K562 (cell line): ENCODE data around the gene DVL2. TPM values are rescaled to one million over a fixed set of nuclear protein-coding genes. Genes with fewer than 3 reads are reported as not detected.

Experiments used
- CHD2 ChIP-seq: IDR thresholded peaks from 2 replicates; pipeline ENCODE4 v1.6.1; 2011; ENCODE audit warnings: low read depth, low read length
- ELF1 ChIP-seq: fragments of 200-800 bp; sonication (Bioruptor generic); IDR thresholded peaks from 2 replicates; pipeline ENCODE4 v1.6.1; 2016; ENCODE audit warnings: missing genetic modification characterization, missing compliant biosample characterization
- GABPB2 ChIP-seq: fragments of 250-450 bp; sonication (Bioruptor Pico); conservative IDR thresholded peaks from 2 replicates; pipeline ENCODE4 v1.5.1; 2021; ENCODE audit warnings: mild to moderate bottlenecking
- GTF2F1 ChIP-seq: IDR thresholded peaks from 2 replicates; pipeline ENCODE4 v1.6.1; 2011; ENCODE audit warnings: low read depth, low read length, improper control_type of control experiment
- HIVEP1 ChIP-seq: fragments of 250-450 bp; sonication (Bioruptor Pico); IDR thresholded peaks from 2 replicates; pipeline ENCODE4 v1.4.0; 2020; ENCODE audit warnings: mild to moderate bottlenecking
- HOMEZ ChIP-seq: fragments of 250-450 bp; sonication (Bioruptor Pico); IDR thresholded peaks from 2 replicates; pipeline ENCODE4 v1.4.0; 2020; ENCODE audit warnings: mild to moderate bottlenecking, moderate library complexity
- ILF3 ChIP-seq: fragments of 450-650 bp; IDR thresholded peaks from 2 replicates; pipeline ENCODE4 v1.6.1; 2018; ENCODE audit warnings: antibody characterized with exemption, mild to moderate bottlenecking, moderate library complexity, borderline replicate concordance
- LCOR ChIP-seq: sonication (generic); formaldehyde crosslinking; IDR thresholded peaks from 2 replicates; pipeline ENCODE4 v1.8.0; 2022; ENCODE audit warnings: mild to moderate bottlenecking, missing genetic modification reagents
- MTA1 ChIP-seq: fragments of 450-650 bp; IDR thresholded peaks from 2 replicates; pipeline ENCODE4 v1.6.1; 2017; ENCODE audit warnings: borderline replicate concordance
- NEUROD1 ChIP-seq: fragments of 150-350 bp; IDR thresholded peaks from 2 replicates; pipeline ENCODE4 v1.6.1; 2014; ENCODE audit warnings: borderline replicate concordance, low read length, low read depth; ENCODE audit not compliant: partially characterized antibody
- NFIX ChIP-seq: fragments of 250-450 bp; sonication (Bioruptor Pico); IDR thresholded peaks from 2 replicates; pipeline ENCODE4 v1.4.0; 2020; ENCODE audit warnings: low read depth, mild to moderate bottlenecking, moderate library complexity
- RBFOX2 ChIP-seq: fragments of 200-400 bp; formaldehyde crosslinking; IDR thresholded peaks from 2 replicates; pipeline ENCODE4 v1.6.1; 2017; ENCODE audit warnings: low read depth, mild to moderate bottlenecking, low read length, moderate library complexity
- RBM14 ChIP-seq: fragments of 200-400 bp; formaldehyde crosslinking; IDR thresholded peaks from 2 replicates; pipeline ENCODE4 v1.6.1; 2018; ENCODE audit warnings: low read depth, mild to moderate bottlenecking, low read length, moderate library complexity, borderline replicate concordance; ENCODE audit not compliant: insufficient read depth
- SAFB ChIP-seq: fragments of 200-400 bp; formaldehyde crosslinking; IDR thresholded peaks from 2 replicates; pipeline ENCODE4 v1.6.1; 2017; ENCODE audit warnings: low read depth, low read length, borderline replicate concordance
- U2AF2 ChIP-seq: fragments of 200-400 bp; formaldehyde crosslinking; optimal IDR thresholded peaks from 2 replicates; pipeline ENCODE3; 2017; ENCODE audit warnings: low read depth, mild to moderate bottlenecking, low read length
- USF1 ChIP-seq: sonication (generic); formaldehyde crosslinking; IDR thresholded peaks from 2 replicates; pipeline ENCODE4 v1.9.0; 2022; ENCODE audit warnings: mild to moderate bottlenecking, missing genetic modification reagents
- XRCC5 ChIP-seq: fragments of 200-400 bp; formaldehyde crosslinking; IDR thresholded peaks from 2 replicates; pipeline ENCODE4 v1.6.1; 2017; ENCODE audit warnings: low read depth, mild to moderate bottlenecking, low read length
- YY1 ChIP-seq, 3 experiments: IDR thresholded peaks; 2 replicates each; pipeline ENCODE4 v1.6.1; 2011; ENCODE audit warnings: low read length in 2 of 3, mild to moderate bottlenecking in 2 of 3, moderate library complexity in 2 of 3, borderline replicate concordance in 1 of 3, control low read depth in 1 of 3, low read depth in 1 of 3; ENCODE audit not compliant: insufficient read depth in 3 of 3, insufficient replicate concordance in 2 of 3, control insufficient read depth in 1 of 3, insufficient read length in 1 of 3; ENCODE audit errors: extremely low read depth in 1 of 3
- ZNF280B ChIP-seq: fragments of 250-450 bp; sonication (Bioruptor Pico); IDR thresholded peaks from 2 replicates; pipeline ENCODE4 v1.5.1; 2021; ENCODE audit warnings: mild to moderate bottlenecking
- ZNF282 ChIP-seq: sonication (generic); formaldehyde crosslinking; IDR thresholded peaks from 2 replicates; pipeline ENCODE4 v1.8.1; 2023; ENCODE audit warnings: missing genetic modification reagents
- polyA plus RNA-seq, 8 experiments: library from polyadenylated mRNA; depleted of rRNA in 4 of 8; stranded (reverse) in 5 of 8; unstranded in 3 of 8; fragments of >200 nt; fragmentation: Nextera tagmentation in 2 of 8; fragmentation: Illumina TruSeq in 1 of 8; extraction: Ambion mirVana in 2 of 8; extraction: Trizol in 1 of 8; gene quantifications; 2 replicates each; pipeline versions ENCODE4 v1.2.1 to v1.2.3, GENCODE V29; 2011 to 2014; ENCODE audit warnings: inconsistent platforms in 1 of 8, missing spikeins in 1 of 8
- total RNA-seq, 7 experiments: library from RNA; depleted of rRNA in 6 of 7; stranded (reverse); fragments of >200 nt in 6 of 7; fragmentation: Illumina TruSeq in 2 of 7; extraction: Trizol in 2 of 7; gene quantifications; 2 replicates each; pipeline versions ENCODE4 v1.2.1 to v1.2.3, GENCODE V29; 2011 to 2021; ENCODE audit warnings: low replicate concordance in 1 of 7

Gene DVL2
- total and polyA plus RNA-seq, 9 of the 15 experiments (the other 6 are each of a cell fraction or from before 2014, with no cell fraction given): 1.3 to 49.5 (median 24.3) TPM

GRCh38 chr17:7234083-7234951 is at the start of gene DVL2 (continued):
- TF ChIP-seq HOMEZ (CRISPR knock-in tag): no peak
- no peak for TF ChIP-seq LCOR (CRISPR knock-in tag)
- no peak for TF ChIP-seq GTF2F1
- TF ChIP-seq NFIX (CRISPR knock-in tag): no peak
- no peak for TF ChIP-seq U2AF2
- no peak for TF ChIP-seq ELF1 (tag)
- TF ChIP-seq HIVEP1 (CRISPR knock-in tag): peak; percentile 74; the same call in 1 of the 2 replicates
- peak; percentile 99 for TF ChIP-seq USF1 (CRISPR knock-in tag)
- peak; percentile 98 for TF ChIP-seq ILF3
- TF ChIP-seq NEUROD1: no peak
- TF ChIP-seq SAFB: no peak; the same call in 1 of the 2 replicates
- TF ChIP-seq GABPB2 (CRISPR knock-in tag): no peak
- peak in 1 of 3 experiments; percentile 66 for TF ChIP-seq YY1 (IDR thresholded peaks at IDR 0.05; ENCODE audit: borderline replicate concordance in 1 of 3, control insufficient read depth in 1 of 3, extremely low read depth in 1 of 3, insufficient read depth in 3 of 3, insufficient read length in 1 of 3, insufficient replicate concordance in 2 of 3, low read depth in 1 of 3, low read length in 2 of 3)
- no peak for TF ChIP-seq ZNF282 (CRISPR knock-in tag)
- TF ChIP-seq CHD2: peak; percentile 30; the same call in 1 of the 2 replicates
- no peak for TF ChIP-seq XRCC5
- TF ChIP-seq MTA1: 0 out of 2 replicates have a peak, but pooled peaks have one; percentile 16
- no peak for TF ChIP-seq RBM14
- peak; percentile 84 for TF ChIP-seq RBFOX2
- TF ChIP-seq ZNF280B (CRISPR knock-in tag): peak; percentile 49
